ENCODE data around the gene CLEC17A.
A peak's percentile ranks its signal among the peaks of the same experiment; 100 is the strongest.

DNA sequence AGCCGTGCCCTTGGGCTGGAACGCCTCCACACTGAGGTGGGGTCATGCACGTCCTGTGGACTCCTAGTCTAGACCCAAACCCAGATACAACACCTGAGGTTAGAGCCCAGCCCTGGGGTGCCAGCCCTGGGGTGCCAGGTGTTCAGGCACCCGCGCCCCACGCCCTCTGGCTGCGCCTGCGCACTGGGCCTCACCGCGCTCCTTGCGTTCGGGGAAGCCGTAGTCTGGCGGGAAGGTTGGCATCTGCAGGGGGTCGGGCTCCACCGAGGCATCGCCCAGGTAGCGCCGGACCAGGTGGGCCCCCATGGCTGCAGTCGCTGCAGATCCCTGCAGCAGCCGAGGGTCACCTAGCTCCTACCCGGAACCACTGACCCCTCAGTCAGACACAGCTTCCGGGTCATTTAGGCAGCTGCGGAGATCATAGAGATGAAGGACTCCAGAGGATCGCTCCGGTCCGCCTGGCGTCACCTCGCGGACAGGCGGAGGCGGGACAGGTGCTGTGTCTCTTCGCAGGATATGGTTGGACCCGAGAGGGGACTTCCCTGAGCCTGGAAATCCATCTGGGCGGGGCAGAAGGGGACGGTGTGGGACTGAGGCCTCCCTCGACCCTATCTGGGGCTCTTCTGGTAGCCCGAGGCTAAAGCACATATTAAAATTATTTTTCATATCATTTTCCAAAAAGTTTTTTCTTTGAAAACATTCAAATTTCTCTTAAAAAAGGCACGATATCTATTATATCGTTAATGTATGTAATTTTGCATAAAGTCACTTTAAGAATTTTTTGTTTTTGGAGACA is 11.0 kb upstream of the CLEC17A start, which contains the start of gene NDUFB7:
- TF ChIP-seq, protein P1, sequence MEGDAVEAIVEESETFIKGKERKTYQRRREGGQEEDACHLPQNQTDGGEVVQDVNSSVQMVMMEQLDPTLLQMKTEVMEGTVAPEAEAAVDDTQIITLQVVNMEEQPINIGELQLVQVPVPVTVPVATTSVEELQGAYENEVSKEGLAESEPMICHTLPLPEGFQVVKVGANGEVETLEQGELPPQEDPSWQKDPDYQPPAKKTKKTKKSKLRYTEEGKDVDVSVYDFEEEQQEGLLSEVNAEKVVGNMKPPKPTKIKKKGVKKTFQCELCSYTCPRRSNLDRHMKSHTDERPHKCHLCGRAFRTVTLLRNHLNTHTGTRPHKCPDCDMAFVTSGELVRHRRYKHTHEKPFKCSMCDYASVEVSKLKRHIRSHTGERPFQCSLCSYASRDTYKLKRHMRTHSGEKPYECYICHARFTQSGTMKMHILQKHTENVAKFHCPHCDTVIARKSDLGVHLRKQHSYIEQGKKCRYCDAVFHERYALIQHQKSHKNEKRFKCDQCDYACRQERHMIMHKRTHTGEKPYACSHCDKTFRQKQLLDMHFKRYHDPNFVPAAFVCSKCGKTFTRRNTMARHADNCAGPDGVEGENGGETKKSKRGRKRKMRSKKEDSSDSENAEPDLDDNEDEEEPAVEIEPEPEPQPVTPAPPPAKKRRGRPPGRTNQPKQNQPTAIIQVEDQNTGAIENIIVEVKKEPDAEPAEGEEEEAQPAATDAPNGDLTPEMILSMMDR (IDR thresholded peaks at IDR 0.05): peak in 3 of 4 experiments; percentile 60 to 95 (median 72)
- TF ChIP-seq POLR2AphosphoS5 (IDR thresholded peaks at IDR 0.05): peak; percentile 75
- TF ChIP-seq POLR2A (IDR thresholded peaks at IDR 0.05): peak; percentile 36 to 63
- TF ChIP-seq EP300 (IDR thresholded peaks at IDR 0.05): no peak
